D721Med (cell line): ENCODE data around the gene DUSP22.

ENCODE experiments used
- DNase-seq: peaks from one replicate; pipeline ENCODE4 v3.0.0; 2011; ENCODE audit warnings: low spot score; ENCODE audit not compliant: insufficient read length
- FAIRE-seq: peaks from 2 replicates; lab custom pipeline; 2011; peaks lifted over from hg19 to GRCh38; lab: Jason Lieb, UNC
- TF ChIP-seq, protein P1 (sequence below): IDR thresholded peaks from 2 replicates; pipeline ENCODE4 v1.5.1; 2012; ENCODE audit warnings: mild to moderate bottlenecking, control low read depth; ENCODE audit not compliant: insufficient read depth; ENCODE audit errors: missing control alignments

DUSP22 gene

DNA sequence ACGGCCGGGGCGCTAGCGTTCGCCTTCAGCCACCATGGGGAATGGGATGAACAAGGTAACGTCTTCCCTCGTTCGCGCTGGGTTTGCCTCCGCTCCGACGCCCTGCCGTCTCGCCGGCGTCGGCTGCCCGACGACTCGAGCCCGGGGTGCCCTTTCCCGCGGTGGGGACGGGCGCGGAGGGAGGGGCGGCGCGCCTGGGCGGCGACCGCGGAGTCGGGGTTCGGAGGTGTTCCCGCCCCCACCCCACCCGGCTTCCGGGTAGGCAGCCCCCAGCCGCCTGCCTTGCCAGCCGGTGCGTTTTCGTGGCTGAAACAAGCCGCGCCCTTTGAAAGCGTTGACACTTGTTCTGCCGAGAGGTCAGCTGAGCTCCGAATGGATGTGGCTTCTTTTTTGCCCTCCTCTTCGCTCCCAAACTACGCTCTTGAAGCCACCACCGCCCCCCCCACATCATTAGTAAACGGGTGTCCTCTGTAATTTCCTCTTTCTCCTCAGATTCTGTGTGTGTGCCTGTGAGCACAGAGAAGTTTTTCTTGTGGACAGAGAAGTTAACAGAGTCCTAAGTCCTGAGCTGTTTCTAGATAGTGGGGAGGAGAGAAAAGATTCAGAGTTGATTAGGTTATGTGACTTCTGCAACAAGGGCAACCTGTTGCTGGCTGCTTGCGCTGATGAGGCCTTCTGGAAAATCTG lies 362 bp downstream of the DUSP22 start:
- FAIRE-seq, result no peak
- TF ChIP-seq, protein P1, sequence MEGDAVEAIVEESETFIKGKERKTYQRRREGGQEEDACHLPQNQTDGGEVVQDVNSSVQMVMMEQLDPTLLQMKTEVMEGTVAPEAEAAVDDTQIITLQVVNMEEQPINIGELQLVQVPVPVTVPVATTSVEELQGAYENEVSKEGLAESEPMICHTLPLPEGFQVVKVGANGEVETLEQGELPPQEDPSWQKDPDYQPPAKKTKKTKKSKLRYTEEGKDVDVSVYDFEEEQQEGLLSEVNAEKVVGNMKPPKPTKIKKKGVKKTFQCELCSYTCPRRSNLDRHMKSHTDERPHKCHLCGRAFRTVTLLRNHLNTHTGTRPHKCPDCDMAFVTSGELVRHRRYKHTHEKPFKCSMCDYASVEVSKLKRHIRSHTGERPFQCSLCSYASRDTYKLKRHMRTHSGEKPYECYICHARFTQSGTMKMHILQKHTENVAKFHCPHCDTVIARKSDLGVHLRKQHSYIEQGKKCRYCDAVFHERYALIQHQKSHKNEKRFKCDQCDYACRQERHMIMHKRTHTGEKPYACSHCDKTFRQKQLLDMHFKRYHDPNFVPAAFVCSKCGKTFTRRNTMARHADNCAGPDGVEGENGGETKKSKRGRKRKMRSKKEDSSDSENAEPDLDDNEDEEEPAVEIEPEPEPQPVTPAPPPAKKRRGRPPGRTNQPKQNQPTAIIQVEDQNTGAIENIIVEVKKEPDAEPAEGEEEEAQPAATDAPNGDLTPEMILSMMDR, result no peak
- no peak for DNase-seq

DNA sequence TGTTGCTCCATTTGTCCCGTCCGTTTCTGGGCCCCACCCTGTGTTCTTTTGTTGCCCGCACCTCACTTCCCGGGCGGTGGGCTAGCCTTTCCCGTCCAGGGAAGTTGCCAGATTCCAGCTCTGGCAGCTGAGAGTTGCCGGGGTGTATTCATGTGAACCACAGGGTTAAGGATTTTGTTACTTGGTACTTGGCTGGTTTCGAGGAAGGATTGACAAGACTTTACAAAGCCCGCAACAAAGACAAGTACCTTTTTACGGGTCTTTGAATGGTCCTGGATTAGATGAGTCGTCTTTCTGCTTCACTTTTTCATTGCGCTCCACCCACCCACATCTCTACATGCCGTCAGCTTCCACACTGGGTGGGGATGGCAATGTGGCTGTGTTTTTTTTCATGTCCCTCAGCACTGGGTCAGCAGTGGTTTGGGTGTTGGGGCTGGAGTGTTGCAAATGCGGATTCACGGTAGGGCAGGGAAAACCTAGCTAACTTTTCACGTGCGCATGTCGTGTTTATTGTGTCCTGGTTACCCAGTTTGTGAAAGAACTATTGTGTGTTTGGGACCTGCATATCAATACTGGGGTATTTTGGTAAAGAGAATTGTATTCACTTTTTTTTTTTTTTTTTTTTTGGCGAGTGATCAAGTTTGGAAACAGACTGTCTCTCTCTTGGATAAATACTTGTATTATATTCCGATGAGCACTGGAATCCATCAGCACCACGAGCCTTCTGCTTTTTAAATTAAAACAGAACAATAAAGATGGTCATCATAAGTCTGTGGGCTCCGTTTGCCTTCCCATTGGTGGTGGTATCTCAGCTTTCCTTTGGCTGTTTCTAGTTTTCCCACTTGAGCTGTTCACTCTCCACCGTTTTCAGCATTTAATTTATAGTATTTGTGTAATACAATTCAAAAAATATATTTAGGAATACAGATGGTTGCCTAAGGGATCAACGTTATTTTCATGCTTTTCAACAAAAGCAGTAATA lies 1.2 kb downstream of the DUSP22 start:
- DNase-seq (no peak), FAIRE-seq (no peak)
- TF ChIP-seq, protein P1, result no peak

DNA sequence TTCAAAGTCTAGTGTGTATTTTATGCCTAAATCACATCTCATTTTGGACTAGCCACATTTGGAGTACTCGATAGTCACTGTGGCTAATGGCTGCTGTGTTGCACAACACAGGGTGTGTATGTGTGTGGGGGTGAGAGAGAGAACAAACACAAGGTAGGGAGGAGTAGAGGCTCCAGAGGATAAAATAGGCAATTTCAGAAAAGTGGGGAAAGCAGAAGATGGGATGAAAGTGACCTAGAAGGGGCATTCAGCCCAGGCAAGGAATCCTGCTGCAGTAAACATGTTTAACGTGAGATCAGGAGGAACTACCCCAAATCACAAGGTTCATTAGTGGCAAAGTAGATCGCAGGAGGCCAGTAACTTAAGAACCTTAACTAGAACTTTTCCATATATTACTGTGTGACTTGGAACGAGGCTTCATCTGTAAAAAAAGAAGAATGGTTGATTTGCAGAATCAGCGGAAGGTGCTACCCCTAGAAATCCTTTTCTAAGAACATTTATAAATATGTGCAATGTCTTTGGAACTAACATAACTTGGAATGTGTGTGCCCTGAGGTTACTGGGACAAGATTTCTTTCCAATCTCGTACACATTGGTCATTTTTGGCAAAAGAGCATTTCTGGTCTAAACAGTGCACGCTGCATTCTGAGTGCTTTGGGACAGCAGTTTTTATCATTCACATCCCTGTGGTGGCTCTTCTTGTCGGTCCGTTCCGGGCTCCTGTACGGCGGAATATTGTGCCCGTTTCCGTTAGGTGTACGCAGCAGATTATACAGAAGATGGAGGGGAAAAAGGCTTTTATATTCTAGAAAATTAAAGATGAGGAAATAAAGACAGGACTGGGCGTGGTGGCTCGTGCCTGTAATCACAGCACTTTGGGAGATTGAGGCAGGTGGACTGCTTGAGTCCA lies 2.6 kb downstream of the DUSP22 start:
- no peak for DNase-seq
- no peak for FAIRE-seq
- TF ChIP-seq, protein P1, result no peak

- FAIRE-seq, result no peak
These were observed 4.2 kb downstream of the DUSP22 start for GRCh38 chr6:296151-297122.

DNA sequence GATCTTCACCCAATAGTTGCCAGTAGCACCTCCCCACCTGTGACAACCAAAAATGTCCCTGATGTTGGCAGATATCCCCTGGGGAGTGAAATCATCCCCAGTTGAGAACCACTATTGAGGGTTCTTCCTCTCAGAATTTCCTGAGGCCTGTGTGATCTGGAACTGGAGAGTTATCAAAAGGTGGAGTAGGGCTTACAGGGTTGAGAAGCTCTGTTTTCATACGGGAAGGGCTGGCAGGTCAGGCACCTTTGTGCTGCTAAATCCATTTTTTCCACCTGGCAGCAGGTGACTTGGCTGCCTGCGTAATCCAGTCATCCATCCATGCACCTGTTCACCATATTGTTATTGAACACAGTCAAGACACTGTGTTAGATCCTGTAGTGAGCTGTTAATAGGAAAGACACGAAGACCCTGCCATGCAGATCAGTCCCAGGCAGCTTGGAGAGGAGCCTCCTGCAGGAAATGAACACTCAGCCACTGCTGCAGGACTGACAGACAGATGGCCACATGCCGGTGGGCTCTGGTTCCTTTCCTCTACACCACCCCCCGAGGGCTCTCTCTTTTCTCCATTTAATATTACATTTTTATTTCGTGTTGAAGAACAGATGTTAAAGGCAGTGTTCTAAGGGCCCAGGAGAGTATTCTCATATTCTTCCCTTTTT lies 5.4 kb downstream of the DUSP22 start:
- TF ChIP-seq, protein P1, result no peak
- no peak for DNase-seq
- FAIRE-seq, result no peak

More at GRCh38 chr6:296151-297122, 4.2 kb downstream of the DUSP22 start:
- no peak for DNase-seq
- TF ChIP-seq, protein P1, result no peak
